HG03108 (cell line): ENCODE measurements around the gene UTP4.

Experiments used
- ATAC-seq: cut with Tn5 transposase; IDR thresholded peaks from one replicate; pipeline ENCODE4 v1.9.1; 2021; ENCODE audit warnings: moderate library complexity; ENCODE audit not compliant: unreplicated experiment

The UTP4 gene

DNA sequence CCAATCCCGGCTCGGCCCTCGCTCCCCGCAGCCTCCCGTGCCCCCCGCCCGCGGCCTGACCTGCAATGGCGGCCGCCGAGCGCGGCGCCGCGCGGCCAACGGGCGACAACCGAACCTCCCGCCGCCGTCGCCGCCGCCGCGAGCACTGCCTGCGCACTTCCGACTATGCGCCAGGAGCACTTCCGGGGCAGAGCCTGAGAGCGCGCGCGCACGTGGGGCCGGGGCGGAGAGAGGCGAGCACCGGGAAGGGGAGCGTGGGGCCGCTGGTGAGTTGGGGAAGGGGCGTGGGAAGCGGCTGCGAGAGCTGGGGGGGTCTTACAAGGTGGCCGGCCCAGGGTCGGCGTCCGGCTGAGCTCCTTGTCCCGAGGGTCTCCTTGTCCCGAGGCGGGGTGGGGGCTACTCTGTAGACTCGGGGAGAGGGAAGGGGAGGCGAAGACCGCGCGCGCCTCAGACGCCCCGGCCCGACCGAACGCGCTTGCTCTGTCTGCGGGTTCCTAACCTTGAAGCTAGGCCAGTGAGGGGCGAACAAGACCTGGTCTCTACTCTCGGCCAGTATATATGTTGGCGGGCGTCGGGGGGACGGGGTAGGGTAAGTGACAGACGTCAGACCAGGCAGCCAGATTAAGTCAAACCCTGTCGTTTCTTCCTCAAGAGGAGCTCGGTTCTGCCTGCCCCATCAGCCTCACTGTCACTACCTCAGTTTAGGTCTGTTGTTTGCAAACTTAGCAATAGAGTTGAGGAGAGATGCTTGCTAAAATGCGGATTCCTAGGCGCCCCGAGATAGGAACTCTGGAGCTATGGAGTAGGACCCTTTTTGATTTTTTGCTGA lies at the start of gene UTP4, which contains the start of gene CHTF8:
Gene UTP4, plus strand, starts transcription at position 226 of the 829 bp plus-strand sequence. CDS start 811 bp downstream, outside the sequence.
Gene CHTF8, minus strand, starts transcription at position 165 of the 829 bp plus-strand sequence. CDS start 11,130 bp downstream, outside the sequence.
- peak; percentile 79 for ATAC-seq

DNA sequence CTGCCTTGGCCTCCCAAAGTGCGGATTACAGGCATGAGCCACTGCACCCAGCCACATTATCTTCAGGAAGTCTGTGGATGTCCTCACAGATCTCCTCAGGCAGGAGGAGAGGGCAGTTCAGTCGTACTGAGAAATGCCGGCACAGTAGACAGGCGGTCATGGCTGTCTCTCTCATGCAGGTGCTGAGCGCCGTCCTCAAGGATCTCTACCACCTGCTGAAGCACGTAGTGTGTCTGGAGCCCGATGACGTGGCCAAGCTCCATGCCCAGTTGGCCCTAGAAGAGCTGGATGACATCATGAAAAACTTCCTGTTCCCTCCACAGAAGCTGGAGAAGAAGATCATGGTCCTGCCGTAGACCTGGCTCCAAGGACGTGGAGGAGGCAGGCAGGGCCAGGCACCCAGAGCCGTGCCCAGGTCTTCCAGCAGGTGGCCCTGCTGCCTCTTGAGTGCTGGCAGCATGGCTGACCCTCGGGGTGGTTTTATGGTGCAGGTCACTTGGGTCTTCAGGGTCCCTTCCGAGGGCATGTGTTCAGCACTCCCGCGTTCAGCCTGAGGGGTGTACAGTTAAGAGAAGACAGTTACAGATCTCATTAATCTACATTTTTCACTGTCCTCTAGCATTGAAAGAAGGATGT lies 49.0 kb upstream of the UTP4 start:
- ATAC-seq, result no peak

DNA sequence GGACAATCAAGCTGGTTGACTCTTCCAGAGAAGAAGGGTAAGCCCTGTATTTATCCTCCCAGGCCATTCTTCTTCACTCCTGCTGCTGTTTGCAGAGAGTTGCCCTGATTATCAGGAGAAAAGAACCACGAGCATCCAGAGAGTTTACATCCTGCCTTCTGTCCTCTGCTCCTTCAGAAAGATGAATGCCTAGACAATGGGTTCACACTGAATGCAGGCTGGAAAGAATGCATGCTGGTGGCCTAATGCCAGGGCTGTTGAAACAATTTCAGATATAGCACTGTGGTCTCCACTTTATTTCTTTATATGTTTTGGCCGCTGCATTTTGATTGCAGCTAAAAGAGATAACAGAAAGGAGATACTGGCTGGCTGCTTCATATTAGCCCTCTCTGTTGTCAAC lies 48.2 kb upstream of the UTP4 start:
- ATAC-seq, result no peak

DNA sequence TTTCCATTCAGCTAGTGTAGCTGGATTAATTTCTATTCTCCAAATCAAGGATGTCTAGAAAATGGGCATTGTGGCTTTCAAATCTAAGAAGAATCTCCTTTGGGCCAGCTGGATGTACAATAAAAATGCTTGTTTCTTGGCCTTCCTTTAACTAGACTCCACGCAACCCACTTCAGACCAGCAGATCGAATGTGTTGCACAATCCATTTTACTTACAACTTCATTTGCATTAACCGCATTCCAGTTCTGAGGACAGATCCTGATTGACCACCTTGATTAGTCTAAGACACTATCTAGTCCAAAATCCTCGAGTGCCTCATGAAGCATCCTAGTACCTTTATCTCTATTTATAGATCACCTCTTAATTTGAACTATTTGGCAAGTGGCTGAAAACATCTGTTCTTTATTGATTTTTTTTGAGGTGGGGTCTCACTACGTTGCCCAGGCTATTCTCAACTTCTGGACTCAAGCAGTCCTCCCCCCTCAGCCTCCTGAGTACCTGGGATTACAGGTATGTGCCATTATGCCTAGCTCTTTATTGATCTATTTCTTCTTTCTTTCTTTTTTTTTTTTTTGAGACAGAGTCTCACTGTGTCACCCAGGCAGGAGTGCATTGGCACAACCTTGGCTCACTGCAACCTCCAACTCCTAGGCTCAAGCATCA lies 47.3 kb upstream of the UTP4 start:
- ATAC-seq, result no peak

DNA sequence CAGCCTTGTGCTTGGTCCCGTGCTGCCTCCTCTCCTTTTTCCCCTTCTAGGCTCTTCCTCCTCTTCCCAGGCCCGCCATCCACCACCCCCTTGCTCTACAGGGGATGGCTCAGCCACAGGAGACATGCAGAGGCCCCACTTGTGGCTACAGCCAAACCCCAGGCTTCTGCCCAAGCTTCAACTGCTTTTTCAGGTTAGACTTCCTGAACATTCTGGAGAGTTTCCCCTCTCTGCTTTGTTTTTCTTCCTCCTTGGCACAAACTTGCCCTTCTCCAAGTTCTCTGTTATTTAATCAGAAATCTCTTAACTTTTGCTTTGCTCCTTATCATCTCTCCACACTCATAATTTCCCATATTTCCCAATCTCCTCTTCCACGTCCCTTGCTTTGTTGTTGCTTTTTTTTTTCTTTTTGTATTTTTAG lies 45.3 kb upstream of the UTP4 start:
- no peak for ATAC-seq

DNA sequence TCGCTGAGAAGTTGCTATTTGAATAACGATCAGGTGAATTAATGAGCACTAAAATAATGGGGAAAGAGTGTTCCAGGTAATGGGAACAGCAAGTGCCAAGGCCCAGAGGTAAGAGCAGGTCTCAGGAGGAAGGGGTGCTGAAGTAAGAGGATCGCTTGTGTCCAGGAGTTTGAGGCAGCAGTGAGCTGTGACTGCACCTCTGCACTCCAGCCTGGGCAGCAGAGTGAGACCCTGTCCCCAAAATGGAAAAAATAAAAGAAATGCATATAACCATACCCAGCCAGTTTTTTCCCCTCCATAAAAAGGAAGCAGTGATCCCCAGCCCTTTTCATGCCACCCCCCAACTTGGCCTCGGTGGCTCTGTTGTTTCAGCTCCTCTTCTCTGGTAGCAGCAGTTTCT lies 43.8 kb upstream of the UTP4 start:
- ATAC-seq, result no peak

DNA sequence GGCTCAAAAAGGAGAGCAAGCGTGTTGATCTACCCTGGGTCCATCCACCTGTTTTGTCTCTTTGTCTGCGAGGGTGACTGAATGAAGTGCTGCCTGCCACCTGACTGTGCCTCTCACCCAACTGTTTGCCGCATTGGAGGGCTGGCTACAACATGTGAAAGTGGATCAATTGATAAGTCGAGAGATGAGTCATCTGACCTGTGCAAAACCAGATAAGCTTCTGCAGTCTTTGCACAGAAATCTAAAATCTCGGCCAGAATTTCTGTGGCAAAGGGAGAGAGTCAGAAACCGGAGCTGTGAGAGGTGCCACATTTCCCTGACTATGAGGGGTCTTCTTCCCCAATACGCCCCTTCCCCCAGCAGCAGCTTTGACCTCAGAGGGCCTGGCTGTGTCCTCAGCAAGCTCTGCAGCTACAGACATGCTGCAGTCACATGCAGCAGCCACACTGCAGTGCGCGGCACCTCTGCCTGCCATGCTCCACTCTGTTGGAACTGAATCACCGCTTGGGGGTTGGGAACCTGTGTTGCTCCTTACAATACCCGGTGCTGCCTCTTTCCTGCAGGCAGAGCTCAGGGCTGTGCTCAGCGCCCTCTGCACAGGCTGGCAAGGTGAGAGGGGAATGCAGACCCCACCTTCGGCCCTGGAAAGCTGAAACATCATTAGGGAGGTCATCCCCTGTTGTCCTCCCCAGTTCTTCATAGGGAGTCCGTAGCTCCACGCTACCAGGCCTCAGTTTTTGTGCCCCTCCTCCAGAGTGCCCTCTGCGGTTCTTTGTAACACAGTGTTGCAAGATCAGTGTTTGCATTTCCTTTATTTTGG lies 43.1 kb upstream of the UTP4 start:
- ATAC-seq, result no peak

DNA sequence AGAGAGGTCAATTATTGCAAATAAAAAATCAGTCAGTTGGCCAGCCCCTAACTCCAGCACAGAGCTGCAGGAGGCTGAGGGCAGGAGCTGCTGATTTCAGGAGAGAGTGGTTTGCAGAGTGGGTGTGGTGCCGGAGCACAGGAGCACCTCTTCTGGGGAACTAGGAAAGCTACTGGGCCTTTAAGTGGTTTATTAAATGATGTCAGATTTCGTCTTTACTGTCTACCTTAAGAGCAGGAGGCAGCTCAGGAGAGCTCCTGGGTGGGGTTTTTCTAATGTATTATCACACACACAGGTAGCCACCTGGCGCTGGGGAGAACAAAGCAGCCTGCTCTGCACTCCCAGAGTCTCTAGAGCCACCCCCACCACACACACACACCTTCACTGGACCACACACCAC lies 38.5 kb upstream of the UTP4 start:
- no peak for ATAC-seq

DNA sequence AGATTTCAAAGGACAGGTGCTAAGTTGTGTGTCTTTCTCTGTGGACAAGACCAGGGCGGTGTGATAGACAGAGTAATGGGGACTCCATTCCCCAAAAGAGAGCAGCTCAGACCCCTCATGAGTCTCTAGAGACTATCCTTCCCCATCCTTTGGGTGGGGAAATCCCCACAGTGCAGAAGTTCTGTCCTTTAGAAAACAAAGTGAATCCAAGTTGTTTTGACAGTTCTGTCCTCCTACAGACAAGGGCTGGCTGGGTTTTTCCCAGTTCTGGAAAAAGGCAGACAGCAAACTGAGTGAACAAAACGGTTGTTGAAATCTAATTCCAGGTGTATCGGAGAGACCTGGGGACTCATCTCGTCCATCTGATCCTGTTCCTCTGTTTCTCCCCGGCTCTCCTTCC lies 37.9 kb upstream of the UTP4 start:
- no peak for ATAC-seq

DNA sequence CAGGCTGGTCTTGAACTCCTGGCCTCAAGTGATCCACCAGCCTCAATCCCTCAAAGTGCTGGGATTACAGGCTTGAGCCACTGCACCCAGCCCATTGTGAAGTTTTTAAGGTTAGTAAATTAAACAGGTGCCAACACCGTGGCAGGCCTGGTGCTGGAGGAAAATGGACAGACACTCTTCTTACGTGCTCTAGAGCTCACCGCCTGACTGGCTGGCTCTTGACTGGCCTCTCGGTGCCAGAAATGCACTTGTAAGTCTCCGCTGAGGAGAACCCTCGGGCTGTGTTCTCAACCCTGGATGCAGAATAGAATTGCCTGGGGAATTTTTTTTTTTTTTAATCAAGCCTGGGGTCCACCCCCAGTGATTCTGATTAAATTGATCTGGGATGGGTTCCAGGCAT lies 37.3 kb upstream of the UTP4 start:
- ATAC-seq, result no peak

DNA sequence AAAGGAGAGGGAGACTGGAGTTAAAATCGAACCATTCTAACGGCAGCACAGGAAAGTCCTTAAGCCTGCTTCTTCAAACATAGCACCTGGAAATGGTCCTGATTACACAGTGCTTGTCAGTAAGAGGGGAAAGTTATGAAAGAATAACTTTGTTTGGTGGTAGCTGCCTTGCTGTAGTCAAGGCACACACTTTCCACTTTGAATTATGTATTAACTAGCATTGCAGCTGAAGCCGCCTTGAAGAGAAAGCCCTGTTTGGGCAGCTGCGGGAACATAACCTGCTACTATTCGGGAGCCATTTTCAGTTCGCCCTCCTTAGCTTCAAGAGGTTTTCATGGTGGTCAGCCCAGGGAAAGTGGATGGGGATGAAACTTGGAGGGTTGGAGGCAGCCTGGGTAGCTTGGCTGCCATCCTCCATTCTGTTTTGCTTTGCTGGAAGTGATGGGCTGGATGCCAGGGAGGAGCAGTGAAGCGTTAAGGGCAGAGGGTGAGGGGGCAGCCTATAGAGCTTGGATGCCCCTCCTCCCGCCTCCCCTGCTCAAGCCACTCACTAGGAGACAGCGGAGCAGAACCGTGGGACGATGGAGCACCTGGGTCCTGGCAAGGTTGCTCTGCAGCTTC lies 32.3 kb upstream of the UTP4 start:
- ATAC-seq, result no peak

DNA sequence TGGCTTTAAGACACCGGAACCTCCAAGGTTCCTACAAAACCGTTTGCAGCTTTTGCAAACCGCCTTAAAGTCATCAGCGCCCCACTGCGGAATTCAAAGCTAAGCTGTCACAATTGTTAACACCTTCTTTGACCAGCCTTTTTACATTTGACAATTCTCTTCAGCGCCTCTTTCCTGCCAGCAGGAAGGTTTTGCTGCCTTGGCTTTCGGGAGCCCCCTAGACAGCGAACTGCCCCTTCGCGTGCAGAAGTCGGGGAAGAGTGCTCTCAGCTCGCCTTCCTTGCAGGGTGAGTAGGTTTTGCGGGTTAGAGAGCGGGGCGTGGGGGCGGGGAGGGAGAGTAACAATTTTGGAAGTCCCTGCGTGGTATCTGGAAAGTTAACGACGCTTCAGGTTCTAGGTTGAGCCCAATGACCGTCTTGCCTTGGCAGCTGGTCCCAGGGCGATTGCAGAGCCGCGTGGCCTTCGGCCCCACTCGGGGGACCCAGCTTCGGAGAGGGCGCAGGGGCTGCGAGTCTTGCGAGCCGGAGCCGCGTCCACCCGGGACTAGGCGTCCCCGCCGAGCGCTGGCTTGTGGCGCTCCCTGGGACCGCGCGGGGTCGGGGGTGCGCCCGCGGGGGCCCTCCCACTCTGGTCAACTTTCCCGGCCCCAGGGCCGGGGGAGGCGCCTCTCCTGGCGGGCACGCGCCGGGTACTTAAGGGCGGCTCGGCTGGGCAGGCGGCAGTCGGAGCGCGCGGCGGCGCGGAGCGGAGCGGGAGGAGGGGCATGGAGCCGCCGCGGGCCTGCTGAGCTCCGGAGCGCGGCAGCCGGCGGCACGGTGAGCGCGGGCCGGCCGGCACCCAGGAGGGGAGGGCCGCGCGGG lies 26.7 kb upstream of the UTP4 start, which contains the start of gene HAS3:
Gene HAS3, plus strand, starts transcription at position 153 of the 861 bp plus-strand sequence. CDS start 3,743 bp downstream, outside the sequence.
- ATAC-seq, result peak; percentile 45

DNA sequence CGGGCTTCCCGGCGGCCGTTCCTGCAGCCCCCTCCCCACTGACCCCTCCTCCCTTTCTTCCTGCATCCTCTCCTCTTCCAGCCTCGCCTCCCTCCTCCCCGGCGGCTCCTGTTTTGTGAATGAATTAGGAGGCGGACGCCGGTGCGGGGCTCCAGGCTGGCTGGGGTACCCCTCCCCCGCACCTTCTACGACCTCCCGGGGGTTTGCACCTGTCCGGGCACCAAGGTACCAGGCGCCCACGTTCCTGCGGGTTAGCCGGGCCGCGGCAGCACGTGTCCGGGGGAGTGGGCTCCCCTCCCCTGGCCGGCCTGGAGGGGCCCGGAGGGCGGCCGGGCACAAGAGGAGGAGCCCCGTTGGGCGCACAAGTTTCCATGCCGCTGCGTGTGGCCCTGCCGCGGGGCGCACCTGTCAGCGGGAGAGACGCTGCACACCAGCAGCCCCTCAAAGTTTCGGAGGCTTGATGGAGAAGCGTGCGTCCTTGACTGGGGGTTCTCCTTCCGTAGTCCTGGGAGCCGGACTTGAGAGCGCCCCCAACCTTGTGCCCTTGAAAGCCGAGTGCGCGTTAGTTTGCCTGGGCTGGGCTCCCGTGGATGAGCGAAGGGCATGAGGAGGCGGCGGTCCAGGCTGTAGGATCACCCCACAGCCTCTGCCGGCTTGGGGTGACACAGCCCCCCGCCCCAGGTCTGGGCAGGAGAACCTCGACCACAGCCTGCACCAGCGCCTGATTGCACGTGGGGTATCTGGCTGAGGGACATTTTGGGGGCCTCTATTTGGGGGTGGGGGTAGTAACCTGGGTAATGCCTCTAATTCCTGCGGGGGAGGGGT lies 25.7 kb upstream of the UTP4 start:
- no peak for ATAC-seq

DNA sequence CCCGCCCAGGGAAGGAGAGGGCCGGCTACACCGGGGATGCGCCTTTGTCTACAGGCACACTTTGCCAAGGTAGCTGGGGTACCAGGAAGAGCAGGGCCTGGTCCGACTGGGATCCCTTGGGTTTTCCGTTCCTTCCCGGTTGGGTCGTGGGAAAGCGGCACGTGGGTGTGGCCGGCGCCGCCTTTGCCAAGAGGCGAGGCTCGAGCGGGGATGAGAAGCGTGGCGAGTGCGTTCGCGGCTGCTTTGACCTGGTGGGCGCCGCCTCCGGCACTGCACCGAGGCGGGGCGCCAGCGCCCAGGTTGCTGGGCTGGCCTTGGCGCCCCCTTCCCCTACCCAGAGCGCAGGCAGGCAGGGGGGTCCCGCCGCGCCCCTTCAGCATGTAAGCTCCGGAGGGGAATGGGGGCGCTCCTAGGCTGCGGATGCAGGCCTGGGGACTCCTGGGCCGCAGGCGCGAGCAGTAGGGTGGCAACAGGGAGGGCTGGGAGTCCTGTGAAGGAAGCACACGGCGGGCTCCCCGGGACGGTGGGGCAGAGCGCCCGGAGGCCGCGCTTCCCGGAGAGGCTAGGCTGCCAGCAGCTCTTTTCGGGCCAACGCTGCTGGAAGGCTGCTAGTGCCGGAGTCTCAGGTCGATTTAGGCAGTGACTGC lies 25.0 kb upstream of the UTP4 start:
- no peak for ATAC-seq

DNA sequence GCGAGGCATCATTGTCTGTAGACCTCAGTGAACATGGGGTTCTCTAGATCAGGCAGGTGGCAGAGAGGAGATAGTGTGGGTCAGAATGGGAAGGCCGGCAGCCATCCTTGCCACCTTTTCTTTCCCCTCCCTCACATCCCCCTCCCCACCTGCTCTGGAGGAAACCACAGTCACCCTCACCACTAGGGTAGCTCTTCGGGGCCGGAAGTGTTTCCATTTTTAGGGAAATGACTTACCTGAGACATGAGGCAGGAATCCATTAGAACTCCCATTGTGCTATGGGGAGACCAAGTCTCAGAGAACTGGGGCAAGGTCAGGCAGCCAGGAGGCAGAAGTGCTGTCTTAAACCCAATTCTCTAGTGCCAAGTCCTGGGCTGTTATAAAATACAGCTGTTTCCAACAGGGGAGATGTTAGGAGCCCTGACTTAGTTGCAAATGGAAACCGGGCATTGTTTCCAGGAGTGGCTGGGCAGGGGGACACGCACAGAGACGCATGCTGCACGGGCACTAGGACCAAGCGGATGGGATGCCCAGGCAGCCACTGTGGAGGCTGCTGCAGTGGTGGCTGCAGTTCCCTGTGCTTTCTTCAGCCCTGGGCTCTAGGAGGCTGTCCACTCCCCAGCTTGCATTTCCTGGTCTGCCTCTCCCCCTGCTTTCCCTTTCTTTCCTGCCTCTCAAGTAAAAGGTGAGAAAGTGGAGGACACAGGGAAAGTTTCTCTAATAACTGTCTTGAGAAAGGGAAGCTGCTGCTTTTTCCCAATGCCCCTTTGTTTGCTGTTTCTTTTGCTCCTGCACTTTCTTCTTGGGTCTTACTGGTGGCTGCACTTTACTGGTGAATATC lies 24.2 kb upstream of the UTP4 start:
- ATAC-seq, result no peak

DNA sequence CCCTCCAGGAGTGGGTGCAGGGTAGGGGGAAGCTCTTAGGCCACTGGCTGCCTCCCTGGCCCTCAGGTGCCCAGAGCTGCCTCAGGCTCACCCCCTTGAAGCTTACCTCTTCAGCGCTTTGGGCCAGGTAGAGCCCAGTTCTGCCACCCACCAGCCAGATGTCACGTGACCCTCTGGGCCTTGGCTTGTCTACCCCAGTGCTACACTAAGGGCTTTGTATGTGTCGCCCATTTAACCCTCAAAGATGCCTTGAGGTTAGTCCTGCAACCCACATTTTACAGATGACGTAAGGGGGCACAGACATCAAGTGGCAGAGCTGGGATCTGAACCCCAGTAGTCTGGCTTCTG lies 23.6 kb upstream of the UTP4 start:
- ATAC-seq, result no peak
